ENCODE measurements around the gene ANK2. TPM values are rescaled to one million over a fixed set of nuclear protein-coding genes. Genes with fewer than 3 reads are reported as not detected.

ANK2 gene
- total RNA-seq, 4 donors from 2014 or later = 13.7 to 47.4 (median 30.5) TPM

- H3K4me3 ChIP-seq = no peak overlapping the region
- H3K36me3 ChIP-seq = no peaks in the 10 kb centered on the region
- no peak for DNase-seq
- in situ Hi-C loops (cut with MboI; ENCODE audit: low pct_ligation_motif_present in 1 of 4, low pct_unique_long_range_greater_than_20kb in 1 of 4, low sequenced_read_pairs in 3 of 4) = no loop called here
- intact Hi-C loops (cut with DNase I; ENCODE audit: low total_unique reads) = no loop called here
- no peaks in the 10 kb centered on the region for H3K27me3 ChIP-seq
- H3K27ac ChIP-seq = no peak overlapping the region
- WGBS, 2 donors (ENCODE audit: low coverage in 1 of 2) = 55 to 75% methylated on average over 2 of the region's 2 CpGs
- TF ChIP-seq EP300 (IDR thresholded peaks at IDR 0.05; ENCODE audit: low read depth) (no peak), CTCF (IDR thresholded peaks at IDR 0.05) (no peak), POLR2AphosphoS5 (IDR thresholded peaks at IDR 0.05) (no peak), POLR2A (IDR thresholded peaks at IDR 0.05) (no peak)
- no peaks in the 10 kb centered on the region for H3K9me3 ChIP-seq
- no peaks in the 10 kb centered on the region for H3K4me1 ChIP-seq
Measured at GRCh38 chr4:113080624-113081023, 31.2 kb downstream of the ANK2 start.

GRCh38 chr4:113083346-113083745, 33.9 kb downstream of the ANK2 start:
- Histone ChIP-seq H3K4me3 (no peak overlapping the region), H3K36me3 (no peaks in the 10 kb centered on the region), H3K4me1 (no peaks in the 10 kb centered on the region), H3K27ac (no peak overlapping the region), H3K27me3 (no peaks in the 10 kb centered on the region), H3K9me3 (no peaks in the 10 kb centered on the region)
- in situ Hi-C loops (cut with MboI; ENCODE audit: low pct_ligation_motif_present in 1 of 4, low pct_unique_long_range_greater_than_20kb in 1 of 4, low sequenced_read_pairs in 3 of 4) (no loop called here), intact Hi-C loops (cut with DNase I; ENCODE audit: low total_unique reads) (no loop called here)
- TF ChIP-seq EP300 (IDR thresholded peaks at IDR 0.05; ENCODE audit: low read depth) = no peak
- no peak for TF ChIP-seq POLR2AphosphoS5 (IDR thresholded peaks at IDR 0.05)
- TF ChIP-seq CTCF (IDR thresholded peaks at IDR 0.05) = no peak
- no peak for TF ChIP-seq POLR2A (IDR thresholded peaks at IDR 0.05)
- 85% methylated on average over 1 of the region's 1 CpG; no CpG with 5 or more reads in 1 of the 2 donors for WGBS, 2 donors (ENCODE audit: low coverage in 1 of 2)
- DNase-seq = no peak

- Histone ChIP-seq H3K27me3 (no peaks in the 10 kb centered on the region), H3K27ac (no peak overlapping the region), H3K9me3 (no peaks in the 10 kb centered on the region), H3K36me3 (no peaks in the 10 kb centered on the region), H3K4me1 (no peaks in the 10 kb centered on the region), H3K4me3 (no peak overlapping the region)
- TF ChIP-seq POLR2AphosphoS5 (IDR thresholded peaks at IDR 0.05) = no peak
- TF ChIP-seq CTCF (IDR thresholded peaks at IDR 0.05) = no peak
- no peak for TF ChIP-seq POLR2A (IDR thresholded peaks at IDR 0.05)
- no peak for TF ChIP-seq EP300 (IDR thresholded peaks at IDR 0.05; ENCODE audit: low read depth)
- 34 to 55% methylated on average over 2 of the region's 2 CpGs for WGBS, 2 donors (ENCODE audit: low coverage in 1 of 2)
- in situ Hi-C loops (cut with MboI; ENCODE audit: low pct_ligation_motif_present in 1 of 4, low pct_unique_long_range_greater_than_20kb in 1 of 4, low sequenced_read_pairs in 3 of 4) = no loop called here
- no peak for DNase-seq
- intact Hi-C loops (cut with DNase I; ENCODE audit: low total_unique reads) = no loop called here
Measured at GRCh38 chr4:113086172-113086695, 36.8 kb downstream of the ANK2 start.

GRCh38 chr4:113088050-113088449, 38.6 kb downstream of the ANK2 start:
- no peaks in the 10 kb centered on the region for H3K36me3 ChIP-seq
- H3K27me3 ChIP-seq = no peaks in the 10 kb centered on the region
- in situ Hi-C loops (cut with MboI; ENCODE audit: low pct_ligation_motif_present in 1 of 4, low pct_unique_long_range_greater_than_20kb in 1 of 4, low sequenced_read_pairs in 3 of 4) (no loop called here), intact Hi-C loops (cut with DNase I; ENCODE audit: low total_unique reads) (no loop called here)
- no peaks in the 10 kb centered on the region for H3K9me3 ChIP-seq
- no peak for DNase-seq
- no peaks in the 10 kb centered on the region for H3K4me1 ChIP-seq
- H3K4me3 ChIP-seq = no peak overlapping the region
- TF ChIP-seq POLR2AphosphoS5 (IDR thresholded peaks at IDR 0.05) (no peak), POLR2A (IDR thresholded peaks at IDR 0.05) (no peak), EP300 (IDR thresholded peaks at IDR 0.05; ENCODE audit: low read depth) (no peak), CTCF (IDR thresholded peaks at IDR 0.05) (no peak)
- 96 to 100% methylated on average over 1 of the region's 1 CpG for WGBS, 2 donors (ENCODE audit: low coverage in 1 of 2)
- H3K27ac ChIP-seq = no peak overlapping the region
